NOMO-1 (cell line): Measurements from ENCODE around the gene GABRR2.
"Not testable (repeated sequence)": the region's sequence is repeated elsewhere in the genome, so short reads cannot be mapped to it uniquely, and the experiment has no call there.

ENCODE experiments used
- DNase-seq, 2 experiments: peaks; one replicate each; lab custom pipeline; 2025; ENCODE audit not compliant: unreplicated experiment in 2 of 2; lab: John Stamatoyannopoulos, UW

GABRR2 gene

DNA sequence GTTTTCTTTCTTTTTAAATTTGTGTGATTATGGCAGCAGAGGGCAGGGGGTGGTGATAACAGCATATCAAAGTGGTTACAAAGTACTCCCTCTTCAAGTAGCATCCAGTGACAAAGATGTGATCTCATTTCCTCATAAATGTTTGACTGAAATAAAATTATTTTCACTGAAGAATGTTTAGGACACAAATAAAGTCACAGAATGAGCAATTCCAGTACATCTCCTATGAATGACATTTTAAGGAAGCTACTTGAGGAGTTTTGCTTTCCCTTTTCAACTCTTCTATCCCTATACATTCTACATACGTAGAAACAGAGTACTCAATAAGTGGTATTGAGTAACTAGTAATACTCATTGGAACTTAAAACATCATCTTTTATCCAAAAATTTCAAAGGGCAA lies 13.9 kb upstream of the GABRR2 start:
- DNase-seq = no peak

DNA sequence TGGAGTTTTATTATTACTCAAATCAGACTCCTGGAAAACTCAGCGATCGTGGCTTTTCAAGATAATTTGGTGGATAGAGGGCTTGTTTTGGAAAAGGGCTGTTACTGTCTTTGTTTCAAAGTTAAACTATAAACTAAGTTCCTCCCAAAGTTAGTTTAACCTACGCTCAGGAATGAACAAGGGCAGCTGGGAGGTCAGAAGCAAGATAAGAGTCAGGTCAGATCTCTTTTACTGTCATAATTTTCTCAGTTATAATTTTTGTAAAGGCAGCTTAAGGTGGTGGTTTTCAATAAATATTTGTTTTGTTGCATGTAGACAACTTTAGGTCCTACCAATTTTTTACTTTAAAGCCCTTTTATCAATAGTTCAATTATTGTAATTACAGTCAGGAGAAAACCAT lies 9.2 kb upstream of the GABRR2 start:
- DNase-seq = no peak

DNA sequence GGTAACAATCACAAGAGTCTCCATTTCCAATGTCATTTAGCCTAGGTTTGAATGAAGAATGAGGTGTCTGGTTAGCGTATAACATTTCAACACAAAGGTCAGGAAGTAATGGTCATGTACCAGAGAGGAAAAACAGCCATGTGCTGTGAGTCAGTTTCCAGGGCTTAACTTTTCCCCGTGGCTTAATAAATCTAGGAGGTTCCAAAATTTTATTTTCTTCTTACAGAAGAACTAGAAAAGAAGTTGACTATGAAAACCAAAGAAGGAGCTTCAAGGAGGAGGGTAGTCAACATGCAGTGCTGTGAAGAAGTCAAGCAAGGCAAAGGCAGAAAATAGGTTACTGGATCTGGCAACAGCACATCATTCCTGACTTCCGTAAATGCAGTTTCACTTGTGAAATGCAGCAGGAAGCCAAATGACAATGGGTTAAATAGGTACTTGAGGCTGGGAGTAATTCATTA lies 8.4 kb upstream of the GABRR2 start:
- peak; percentile 36 to 74 for DNase-seq

DNA sequence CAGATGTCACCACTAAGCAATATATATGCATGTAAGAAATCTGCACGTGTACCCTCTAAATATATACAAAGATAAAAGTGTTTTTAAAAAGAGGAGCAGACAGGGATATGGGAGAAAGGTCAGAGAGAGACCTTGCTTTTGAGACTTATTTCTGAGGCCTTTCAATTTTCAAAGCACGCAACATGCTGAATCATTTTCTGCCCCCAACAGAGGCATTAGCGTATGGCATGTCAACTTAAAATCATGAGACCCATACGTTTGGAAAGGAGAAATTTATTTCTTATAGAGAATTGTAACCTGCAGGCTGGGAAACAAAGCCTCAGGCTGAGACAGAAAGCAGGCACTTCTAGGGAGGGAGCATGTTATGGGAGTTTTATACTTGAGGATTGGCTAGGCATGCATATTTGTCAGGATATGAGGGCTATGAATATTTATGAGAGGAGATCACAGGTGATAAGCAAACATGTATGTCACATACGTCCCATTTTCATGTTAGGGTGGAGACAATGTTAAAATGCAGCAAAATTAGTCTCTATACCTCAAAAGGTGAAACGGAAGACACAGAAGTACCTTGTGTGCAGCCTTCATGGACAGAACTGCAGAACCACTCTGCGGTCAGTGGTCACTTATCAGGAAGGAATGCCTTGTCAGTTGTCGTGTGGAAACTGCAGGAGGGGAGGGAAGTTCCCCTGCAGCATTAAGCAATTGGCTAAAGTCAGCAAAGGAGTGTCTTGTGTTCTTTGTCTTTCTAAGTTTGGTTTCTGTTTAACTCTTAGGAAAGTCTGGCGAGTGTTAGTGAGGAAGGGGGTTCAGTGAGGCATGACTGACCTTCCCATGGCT lies 6.3 kb upstream of the GABRR2 start:
- DNase-seq = peak; percentile 54 to 89

DNA sequence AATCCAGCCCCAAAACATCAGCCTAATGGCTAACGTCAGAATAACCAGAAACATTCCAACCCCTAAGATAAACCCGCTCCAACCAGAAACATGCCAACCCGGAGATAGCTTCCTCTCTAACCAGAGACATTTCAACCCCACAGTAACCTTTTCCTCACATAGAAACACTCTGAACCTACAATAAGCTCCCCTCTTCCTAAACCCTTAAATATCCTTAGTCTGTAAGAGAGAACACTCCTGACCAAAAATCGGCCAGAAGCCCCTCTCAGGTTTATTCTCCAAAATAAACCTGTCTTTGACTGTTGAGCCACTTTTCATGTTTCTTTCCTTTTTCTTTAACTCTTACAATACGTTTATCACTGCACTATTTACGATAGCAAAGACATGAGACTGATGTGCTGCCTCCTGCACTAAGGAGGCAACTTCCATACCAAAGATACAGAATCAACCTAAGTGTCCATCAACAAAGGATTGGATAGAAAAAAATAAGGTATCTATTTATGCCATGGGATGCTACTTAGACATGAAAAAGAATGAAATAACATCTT lies 5.0 kb upstream of the GABRR2 start:
- no peak for DNase-seq

DNA sequence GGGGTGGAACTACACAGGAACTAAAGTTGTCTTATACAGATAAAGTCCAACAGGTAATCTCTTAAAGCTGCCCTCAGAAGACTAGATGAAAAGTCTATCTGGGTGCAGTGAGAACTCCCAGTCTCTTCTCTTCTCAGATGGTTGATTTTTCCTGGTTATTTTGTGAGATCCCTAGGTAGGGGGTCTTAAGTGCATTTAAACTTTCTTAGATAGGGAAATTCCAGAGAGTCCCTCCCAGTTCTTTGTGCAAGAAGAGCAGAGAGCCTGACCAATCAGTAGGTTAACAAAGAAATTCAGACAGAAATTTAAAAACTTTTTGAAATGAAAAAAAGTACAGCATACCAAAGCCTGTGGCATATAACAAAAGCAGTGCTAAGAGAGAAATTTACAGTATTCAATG lies 2.0 kb upstream of the GABRR2 start:
- DNase-seq = no peak

DNA sequence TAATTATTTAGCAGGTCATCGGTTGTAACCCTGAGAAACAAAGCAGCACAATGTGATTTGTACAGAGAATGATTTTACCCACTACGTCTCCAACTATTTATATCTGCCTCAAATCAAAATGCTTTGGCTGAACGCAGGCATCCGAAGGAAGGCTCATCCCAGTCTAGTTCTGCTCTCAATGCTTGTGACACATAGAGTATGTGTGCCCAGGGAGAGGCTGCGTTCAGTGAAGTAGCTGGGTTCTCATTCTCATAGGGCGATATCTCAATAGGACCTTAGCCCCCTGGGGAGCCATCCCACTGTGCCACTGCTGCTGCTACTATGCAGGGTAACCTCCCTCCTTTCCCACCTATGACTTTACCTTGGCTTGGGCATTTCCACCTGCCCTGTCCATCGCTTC lies 407 bp downstream of the GABRR2 start:
- no peak for DNase-seq

DNA sequence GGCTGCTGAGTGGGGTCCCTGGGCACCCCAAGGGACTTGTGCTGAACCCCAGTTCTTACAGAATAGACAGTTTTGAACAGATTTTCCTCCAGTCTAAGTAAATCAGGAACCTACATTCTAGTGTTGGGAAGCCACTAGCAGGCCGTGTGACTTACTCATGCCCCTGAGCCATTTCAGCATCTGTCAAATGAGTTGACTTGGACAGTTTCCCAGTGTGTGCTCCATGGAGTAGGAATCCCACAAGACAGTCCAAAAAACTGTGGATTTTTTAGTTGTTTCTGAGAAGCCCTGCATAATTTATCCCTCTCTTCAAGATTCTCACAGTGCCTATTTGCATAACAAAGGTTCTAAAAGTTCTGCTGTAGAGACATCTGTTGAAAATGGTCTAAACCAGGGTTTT lies 2.1 kb downstream of the GABRR2 start:
- DNase-seq = no peak

DNA sequence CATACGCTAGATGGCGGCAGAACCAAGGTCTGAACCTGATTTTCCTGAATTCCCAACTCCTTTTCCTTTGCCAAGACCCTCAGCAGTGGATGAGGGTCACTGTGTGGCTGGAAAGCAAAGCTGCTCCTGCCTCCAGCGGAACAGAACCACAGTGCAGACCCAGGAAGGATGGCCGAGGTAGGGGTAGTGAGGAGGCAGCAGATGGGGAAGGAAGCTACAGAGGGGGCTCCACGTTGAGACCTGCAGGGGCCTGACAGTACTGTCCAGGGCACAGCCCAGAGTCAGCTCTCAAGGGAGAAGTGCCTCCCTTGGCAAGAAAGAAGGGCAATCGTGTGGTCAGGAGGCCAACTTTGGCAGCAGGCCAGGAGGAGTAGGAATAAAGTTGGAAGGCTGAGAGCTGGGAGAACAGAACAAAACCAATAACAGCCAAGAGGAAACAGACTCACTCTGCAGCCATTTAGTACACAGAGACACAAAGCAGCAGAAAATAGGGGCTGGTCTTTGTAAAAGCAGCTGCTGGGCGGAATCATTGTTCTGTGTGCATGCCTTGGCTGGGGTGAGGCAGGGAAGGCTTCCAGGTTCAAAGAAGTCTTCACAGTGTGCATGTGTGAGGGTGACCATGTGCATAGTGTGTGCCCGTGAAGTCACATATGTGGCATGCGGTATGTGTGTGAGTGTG lies 3.1 kb downstream of the GABRR2 start:
- DNase-seq = no peak

DNA sequence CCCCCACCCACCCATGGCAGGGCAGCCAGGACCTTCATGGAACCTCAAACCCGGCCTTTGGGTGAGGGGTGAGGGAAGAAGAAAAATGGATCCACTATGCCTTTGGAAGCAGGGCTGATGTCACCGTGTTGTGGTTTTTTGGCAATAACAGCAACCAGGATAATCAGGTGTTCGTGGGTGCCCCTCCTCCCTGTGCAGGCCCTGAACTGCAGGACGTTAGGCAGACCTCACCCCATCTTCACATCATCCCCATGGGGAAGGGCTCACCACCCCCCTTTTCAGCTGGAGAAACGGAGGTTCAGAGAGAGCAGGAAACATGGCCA lies 3.6 kb downstream of the GABRR2 start:
- no peak for DNase-seq

DNA sequence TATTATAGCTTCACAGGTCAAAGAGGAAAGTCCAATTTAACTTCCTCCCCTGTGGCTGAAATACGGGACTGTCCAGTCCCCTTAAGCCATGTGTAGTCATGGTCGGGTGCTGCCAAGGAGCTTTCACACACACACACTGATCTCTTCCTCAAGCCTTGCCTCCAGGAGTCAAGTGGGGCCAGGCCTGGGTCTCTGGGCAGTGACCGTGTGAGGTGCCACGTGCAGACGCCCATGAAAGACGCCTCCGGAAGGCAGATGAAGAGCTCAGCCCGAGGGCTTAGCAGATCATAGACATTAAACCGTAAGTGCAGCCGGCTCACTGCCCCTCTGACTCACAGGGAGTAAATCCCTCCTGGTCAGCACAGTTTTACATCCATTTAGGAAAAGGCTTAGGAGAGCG lies 4.2 kb downstream of the GABRR2 start:
- DNase-seq = peak in 1 of 2 experiments; percentile 20

DNA sequence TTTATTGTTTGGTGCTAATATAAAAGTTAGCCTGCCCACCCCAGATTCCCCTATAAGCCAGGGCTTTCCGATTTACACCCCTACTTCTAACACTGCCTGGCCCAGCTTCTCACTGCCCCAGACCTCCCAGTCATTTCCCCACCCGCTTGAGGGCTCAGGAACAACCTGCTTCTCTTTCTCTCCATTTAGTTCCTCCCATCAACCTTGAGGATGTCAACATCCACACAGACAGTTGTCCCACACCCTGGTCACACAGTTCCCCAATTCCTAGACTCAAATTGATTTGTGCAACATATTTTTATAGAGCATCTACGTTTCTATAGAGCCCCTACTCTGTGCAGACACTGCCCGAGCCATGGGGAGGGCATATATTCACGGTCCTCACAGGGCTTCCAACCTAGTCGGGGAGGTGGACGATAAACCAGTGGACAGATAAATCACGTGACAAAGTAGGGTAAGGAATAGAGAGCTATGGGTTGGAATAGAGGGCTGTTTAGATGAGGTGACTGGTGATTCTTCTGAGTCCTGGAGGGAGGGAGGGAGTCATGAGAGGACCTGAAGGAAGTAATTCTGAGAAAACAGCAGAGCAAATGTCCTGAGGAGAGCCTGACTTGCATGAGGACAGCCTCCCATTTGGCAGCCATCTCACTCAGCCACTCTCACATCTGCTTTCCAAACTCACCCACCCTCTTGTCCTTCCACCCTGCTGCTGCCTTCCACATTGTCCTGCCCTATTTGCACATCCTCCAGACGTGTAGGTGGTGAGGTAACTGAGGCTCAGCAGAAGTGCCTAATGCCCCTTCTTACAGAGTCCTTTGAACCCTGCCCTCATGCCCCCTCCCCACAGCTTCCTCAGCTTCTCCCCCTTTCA lies 6.3 kb downstream of the GABRR2 start:
- peak; percentile 83 to 84 for DNase-seq

DNA sequence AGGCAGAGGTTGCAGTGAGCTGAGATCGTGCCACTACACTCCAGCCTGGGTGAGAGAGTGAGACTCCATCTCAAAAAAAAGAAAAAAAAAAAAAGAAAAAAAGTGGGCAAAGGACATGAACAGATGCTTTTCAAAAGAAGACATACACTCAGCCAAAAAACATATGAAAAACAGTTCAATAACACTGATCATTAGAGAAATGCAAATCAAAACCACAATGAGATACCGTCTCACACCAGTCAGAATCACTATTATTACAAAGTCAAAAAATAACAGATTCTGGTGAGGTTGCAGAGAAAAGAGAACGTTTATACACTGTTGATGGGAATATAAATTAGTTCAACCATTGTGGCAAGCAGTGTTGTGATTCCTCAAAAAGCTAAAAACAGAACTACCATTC lies 10.6 kb downstream of the GABRR2 start:
- not testable (repeated sequence) for DNase-seq

DNA sequence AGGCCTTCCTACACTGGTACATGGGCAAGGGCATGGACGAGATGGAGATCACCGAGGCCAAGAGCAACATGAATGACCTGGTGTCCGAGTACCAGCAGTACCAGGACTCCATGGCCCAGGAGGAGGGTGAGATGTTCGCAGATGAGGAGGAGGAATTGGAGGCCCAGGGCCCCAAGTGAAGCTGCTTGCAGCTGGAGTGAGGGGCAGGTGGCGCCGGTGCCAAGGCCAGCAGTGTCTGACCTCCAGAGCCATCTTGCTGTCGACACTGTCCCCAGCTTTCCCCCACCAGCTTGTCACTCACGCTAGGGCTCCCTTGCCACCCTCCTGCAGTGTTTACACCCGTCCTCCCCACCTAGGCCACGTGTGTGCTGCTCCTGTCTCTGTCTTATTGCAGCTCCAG lies 12.2 kb downstream of the GABRR2 start:
- no peak for DNase-seq

DNA sequence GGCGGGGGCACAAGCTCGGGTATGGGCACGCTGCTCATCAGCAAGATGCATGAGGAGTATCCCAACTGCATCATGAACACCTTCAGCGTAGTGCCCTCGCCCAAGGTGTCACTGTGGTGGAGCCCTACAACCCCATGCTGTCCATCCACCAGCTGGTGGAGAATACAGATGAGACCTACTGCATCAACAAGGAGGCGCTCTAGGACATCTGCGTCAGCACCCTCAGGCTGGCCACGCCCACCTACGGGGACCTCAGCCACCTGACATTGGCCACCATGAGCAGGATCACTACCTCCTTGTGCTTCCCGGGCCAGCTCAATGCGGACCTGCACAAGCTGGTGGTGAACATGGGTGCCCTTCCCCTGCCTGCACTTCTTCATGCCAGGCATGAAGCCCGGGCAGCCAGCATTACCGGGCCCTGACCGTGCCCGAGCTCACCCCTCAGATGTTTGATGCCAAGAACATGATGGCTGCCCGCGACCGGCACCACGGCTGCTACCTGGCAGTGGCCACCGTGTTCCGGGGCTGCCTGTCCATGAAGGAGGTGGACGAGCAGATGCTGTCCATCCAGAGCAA lies 12.8 kb downstream of the GABRR2 start:
- no peak for DNase-seq

DNA sequence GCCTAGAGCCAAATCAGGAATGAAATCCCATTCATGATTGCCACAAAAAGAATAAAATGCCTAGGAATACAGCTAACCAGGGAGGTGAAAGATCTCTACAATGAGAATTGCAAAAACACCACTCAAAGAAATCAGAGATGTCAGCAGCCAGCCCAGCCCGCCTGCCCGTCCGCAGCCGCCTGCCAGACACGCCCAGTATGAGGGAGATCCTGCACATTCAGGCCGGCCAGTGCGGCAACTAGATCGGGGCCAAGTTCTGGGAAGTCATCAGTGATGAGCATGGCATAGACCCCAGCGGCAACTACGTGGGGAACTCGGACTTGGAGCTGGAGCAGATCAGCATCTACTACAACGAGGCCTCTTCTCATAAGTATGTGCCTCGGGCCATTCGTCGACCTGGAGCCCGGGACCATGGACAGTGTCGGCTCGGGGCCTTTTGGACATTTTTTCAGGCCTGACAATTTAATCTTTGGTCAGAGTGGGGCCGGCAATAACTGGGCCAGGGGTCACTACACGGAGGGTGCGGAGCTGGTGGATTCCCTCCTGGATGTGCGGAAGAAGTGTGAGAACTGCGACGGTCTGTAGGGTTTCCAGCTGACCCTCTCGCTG lies 13.4 kb downstream of the GABRR2 start:
- DNase-seq = no peak

DNA sequence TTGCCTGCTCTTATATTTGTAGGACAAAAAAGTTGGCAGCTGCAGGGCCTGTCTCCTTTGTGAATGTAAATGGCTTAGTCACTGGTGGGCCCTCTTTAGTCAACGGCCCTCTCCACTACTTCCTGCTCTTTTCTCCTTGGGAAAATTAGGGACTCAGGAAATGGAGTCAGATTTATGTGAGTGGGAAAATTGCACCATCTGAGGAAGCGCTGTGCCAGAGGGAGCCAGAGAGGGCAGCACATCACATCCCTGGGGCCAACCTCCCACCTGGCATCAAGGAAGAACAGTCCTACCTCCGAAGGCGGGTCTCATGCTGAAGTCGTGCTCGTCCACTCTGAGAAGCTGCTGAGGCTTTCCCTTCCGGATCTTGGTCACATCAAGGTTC lies 15.6 kb downstream of the GABRR2 start:
- DNase-seq = no peak

DNA sequence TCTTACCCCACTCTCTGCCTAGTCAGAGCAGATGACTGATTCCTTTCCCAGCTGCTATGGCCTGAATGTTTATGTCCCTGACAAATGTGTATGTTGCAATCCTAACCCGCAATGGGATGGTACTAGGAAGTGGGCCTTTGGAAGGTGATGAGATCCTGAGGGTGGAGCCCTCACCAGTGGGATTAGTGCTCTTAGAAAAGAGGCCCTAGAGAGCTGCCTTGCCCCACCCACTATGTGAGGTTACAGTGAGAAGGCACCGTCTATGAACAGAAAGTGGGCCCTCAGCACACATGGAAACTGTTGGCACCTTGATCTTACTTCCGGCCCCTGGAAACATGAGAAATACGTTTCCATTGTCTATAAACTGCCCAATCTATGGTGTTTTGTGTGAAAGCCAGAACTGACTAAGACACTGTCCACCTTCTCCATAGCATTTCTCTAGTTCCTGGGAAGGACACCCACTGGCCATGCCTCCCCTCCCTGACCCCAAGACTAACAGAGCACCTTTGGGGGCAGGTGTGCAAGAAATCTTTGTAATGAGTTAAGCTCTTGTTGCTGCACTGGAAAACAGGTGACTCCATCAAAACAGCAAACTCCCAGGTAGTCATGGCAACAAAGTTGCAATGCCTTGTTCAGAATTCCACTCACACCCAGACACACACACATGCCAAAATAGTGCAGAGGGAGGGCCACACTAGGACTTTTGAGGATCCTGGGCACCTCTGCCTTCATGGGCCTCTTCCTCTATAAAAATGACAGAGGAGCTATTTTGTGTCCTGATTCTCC lies 16.2 kb downstream of the GABRR2 start:
- DNase-seq = peak; percentile 24 to 51

DNA sequence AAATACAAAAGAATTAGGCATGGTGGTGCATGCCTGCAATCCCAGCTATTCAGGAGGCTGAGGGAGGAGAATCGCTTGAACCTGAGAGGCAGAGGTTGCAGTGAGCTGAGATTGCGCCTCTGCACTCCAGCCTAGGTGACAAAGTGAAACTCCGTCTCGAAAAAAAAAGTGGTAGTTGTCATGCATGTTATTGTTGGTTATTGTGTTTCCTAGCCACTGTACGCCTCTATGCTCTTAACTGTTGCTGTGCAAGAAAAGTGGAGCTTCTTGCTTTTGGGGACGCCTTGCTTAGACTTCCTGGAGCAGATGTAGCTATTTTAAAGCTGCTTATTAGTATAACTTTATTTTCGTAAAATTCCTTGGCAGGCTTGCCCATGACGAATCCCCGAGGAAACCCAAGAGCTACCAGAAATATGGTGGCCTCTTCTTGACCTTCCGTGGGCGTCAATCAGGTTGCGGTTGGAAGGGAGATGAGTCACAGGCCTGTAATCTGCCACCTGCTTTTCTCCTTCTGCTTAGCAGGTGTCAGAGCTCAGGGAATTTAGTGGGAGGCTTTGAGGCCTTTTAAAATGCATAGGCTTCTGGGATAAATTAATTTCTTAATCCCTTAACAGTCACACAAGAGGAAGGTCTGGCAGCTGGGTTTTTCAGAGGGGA lies 17.3 kb downstream of the GABRR2 start:
- DNase-seq = peak; percentile 78 to 80
